ENCODE data around the gene SBF1. TPM values are rescaled to one million over a fixed set of nuclear protein-coding genes. Genes with fewer than 3 reads are reported as not detected.

SBF1 gene
- polyA plus RNA-seq, 1 donor (not counting 4 experiments of a cell fraction or from before 2014, with no cell fraction given) = 16.2 TPM

- Histone ChIP-seq H3K9ac (ENCODE audit: control insufficient read depth, extremely low read depth, insufficient read depth, low read length) (no peak overlapping the region), H3K4me3 (ENCODE audit: control insufficient read depth in 2 of 3, extremely low read depth in 1 of 3, insufficient read depth in 2 of 3, low read depth in 1 of 3, low read length in 3 of 3) (no peak overlapping the region), H3K79me2 (ENCODE audit: control insufficient read depth, insufficient read depth, low read length) (peaks cover 13% of the 10 kb centered on the region), H3K27ac (ENCODE audit: control insufficient read depth, insufficient read depth, low read length) (no peak overlapping the region), H4K20me1 (ENCODE audit: control insufficient read depth, extremely low read depth, insufficient read depth, low read length) (peaks cover 7% of the 10 kb centered on the region), H3K27me3 (ENCODE audit: control insufficient read depth, extremely low read depth, insufficient read depth, low read length) (no peaks in the 10 kb centered on the region), H3K9me3 (ENCODE audit: control insufficient read depth, low read depth, low read length) (no peaks in the 10 kb centered on the region), H3K4me1 (ENCODE audit: control insufficient read depth, extremely low read depth, insufficient read depth, low read length) (peaks cover 12% of the 10 kb centered on the region), H3K4me2 (ENCODE audit: control insufficient read depth, extremely low read depth, insufficient read depth, low read depth, low read length) (no peak overlapping the region), H3K36me3 (ENCODE audit: control insufficient read depth in 2 of 2, extremely low read depth in 1 of 2, insufficient read depth in 2 of 2, low read length in 2 of 2) (peaks cover 39 to 60% of the 10 kb centered on the region in 2 experiments), H2AFZ (ENCODE audit: control insufficient read depth, low read length) (no peak overlapping the region), H3K9me1 (ENCODE audit: control insufficient read depth, extremely low read depth, insufficient read depth, low read length) (peaks cover 5% of the 10 kb centered on the region)
- dilution Hi-C loops (cut with MboI; ENCODE audit: extremely low pct_ligation_motif_present, low sequenced_read_pairs) = no loop called here
- DNase-seq (ENCODE audit: low read depth, low spot score) = no peak
- TF ChIP-seq CTCF (optimal IDR thresholded peaks at IDR 0.05 in 1 of 3, IDR thresholded peaks at IDR 0.05 in 1 of 3, conservative IDR thresholded peaks at IDR 0.05 in 1 of 3; ENCODE audit: extremely low read depth in 1 of 3, insufficient read depth in 2 of 3, low read length in 3 of 3) = no peak
- TF ChIP-seq EZH2 (IDR thresholded peaks at IDR 0.05; ENCODE audit: low read length) = no peak
- no peak for FAIRE-seq
Observed at GRCh38 chr22:50464451-50464850, 10.4 kb downstream of the SBF1 start.

GRCh38 chr22:50463188-50463900, 11.5 kb downstream of the SBF1 start:
- Histone ChIP-seq H3K36me3 (ENCODE audit: control insufficient read depth in 2 of 2, extremely low read depth in 1 of 2, insufficient read depth in 2 of 2, low read length in 2 of 2) (peaks cover 49 to 65% of the 10 kb centered on the region in 2 experiments), H3K27ac (ENCODE audit: control insufficient read depth, insufficient read depth, low read length) (no peak overlapping the region), H3K4me2 (ENCODE audit: control insufficient read depth, extremely low read depth, insufficient read depth, low read depth, low read length) (no peak overlapping the region), H3K4me3 (ENCODE audit: control insufficient read depth in 2 of 3, extremely low read depth in 1 of 3, insufficient read depth in 2 of 3, low read depth in 1 of 3, low read length in 3 of 3) (no peak overlapping the region), H3K9me1 (ENCODE audit: control insufficient read depth, extremely low read depth, insufficient read depth, low read length) (no peaks in the 10 kb centered on the region), H3K27me3 (ENCODE audit: control insufficient read depth, extremely low read depth, insufficient read depth, low read length) (no peaks in the 10 kb centered on the region), H3K9me3 (ENCODE audit: control insufficient read depth, low read depth, low read length) (no peaks in the 10 kb centered on the region), H3K9ac (ENCODE audit: control insufficient read depth, extremely low read depth, insufficient read depth, low read length) (no peak overlapping the region), H3K4me1 (ENCODE audit: control insufficient read depth, extremely low read depth, insufficient read depth, low read length) (peaks cover 8% of the 10 kb centered on the region), H2AFZ (ENCODE audit: control insufficient read depth, low read length) (no peak overlapping the region), H3K79me2 (ENCODE audit: control insufficient read depth, insufficient read depth, low read length) (peaks cover 2% of the 10 kb centered on the region), H4K20me1 (ENCODE audit: control insufficient read depth, extremely low read depth, insufficient read depth, low read length) (no peaks in the 10 kb centered on the region)
- FAIRE-seq (no peak), DNase-seq (ENCODE audit: low read depth, low spot score) (no peak)
- TF ChIP-seq EZH2 (IDR thresholded peaks at IDR 0.05; ENCODE audit: low read length) = no peak
- dilution Hi-C loops (cut with MboI; ENCODE audit: extremely low pct_ligation_motif_present, low sequenced_read_pairs) = no loop called here

All from keratinocyte (primary cell).